Vagina (tissue), 2 donors: ENCODE results near the gene TBC1D17. TPM values are rescaled to one million over a fixed set of nuclear protein-coding genes. Genes with fewer than 3 reads are reported as not detected.

ENCODE experiments used
- DNase-seq, 2 donors: peaks; one replicate each; pipeline ENCODE4 v3.0.0-alpha.2; 2017; ENCODE audit errors: extremely low spot score in 2 of 2
- H3K27ac ChIP-seq: fragments of 200-600 bp; sonication (generic); one replicate; pipeline ENCODE4 v1.5.1; 2019
- H3K27me3 ChIP-seq: fragments of 200-600 bp; sonication (generic); one replicate; pipeline ENCODE4 v1.5.1; 2019
- H3K36me3 ChIP-seq, 2 donors: fragments of 200-600 bp; sonication (generic); one replicate each; pipeline ENCODE4 v1.5.1; 2017 to 2019
- H3K4me1 ChIP-seq: fragments of 200-600 bp; sonication (generic); one replicate; pipeline ENCODE4 v1.5.1; 2019
- H3K4me3 ChIP-seq, 2 donors: fragments of 200-600 bp; sonication (generic); 1 replicate in 1 of 2; 2 replicates in 1 of 2; pipeline ENCODE4 v1.5.1; 2016 to 2019
- H3K9me3 ChIP-seq: fragments of 200-600 bp; sonication (generic); one replicate; pipeline ENCODE4 v1.5.1; 2019
- CTCF ChIP-seq, 3 experiments: fragments of 450-650 bp in 2 of 3; fragments of 200-600 bp in 1 of 3; sonication (generic) in 1 of 3; IDR thresholded peaks; one replicate each; pipeline ENCODE4 v1.5.1; 2017 to 2019; ENCODE audit warnings: antibody characterized with exemption in 3 of 3, mild to moderate bottlenecking in 2 of 3, moderate library complexity in 2 of 3
- POLR2A ChIP-seq, 2 donors: fragments of 450-650 bp; IDR thresholded peaks; one replicate each; pipeline ENCODE4 v1.6.1; 2017; ENCODE audit warnings: antibody characterized with exemption in 2 of 2, mild to moderate bottlenecking in 2 of 2, moderate library complexity in 2 of 2
- POLR2AphosphoS5 ChIP-seq, 2 donors: sonication (generic); formaldehyde crosslinking; IDR thresholded peaks; one replicate each; pipeline ENCODE4 v1.9.0; 2017; ENCODE audit warnings: antibody characterized with exemption in 2 of 2, mild to moderate bottlenecking in 2 of 2, low read depth in 1 of 2; ENCODE audit not compliant: insufficient read depth in 1 of 2
- intact Hi-C: fragments of 100-400 bp; cut with DNase I; formaldehyde crosslinking; loops from one replicate; pipeline ENCODE4 v1.15.1; 2023
- microRNA-seq: library from miRNA; unstranded; fragments of <30 nt; microRNA quantifications from one replicate; pipeline ENCODE4, GENCODE V29; 2017; ENCODE audit warnings: borderline number of aligned reads, borderline replicate concordance
- small RNA-seq: library from RNA; depleted of rRNA; stranded (forward); fragments of <200 nt; gene quantifications from one replicate; pipeline ENCODE3, GENCODE V24; 2016
- total RNA-seq: library from RNA; depleted of rRNA; stranded (reverse); fragments of >200 nt; gene quantifications from one replicate; pipeline ENCODE4 v1.2.3, GENCODE V29; 2016

TBC1D17 gene
- total RNA-seq, 1 donor from 2014 or later = 34.9 TPM

- intact Hi-C loops = loop anchor here (5.0 kb wide), 1 partner anchor 44 kb away; no protein-coding TSS in a partner anchor
- peak overlapping the region in 1 of 2 donors; percentile 21 for H3K4me3 ChIP-seq
- TF ChIP-seq POLR2AphosphoS5 (IDR thresholded peaks at IDR 0.05; ENCODE audit: insufficient read depth in 1 of 2, low read depth in 1 of 2) (peak in 1 of 2 donors; percentile 45), CTCF (IDR thresholded peaks at IDR 0.05) (peak; percentile 92 to 93 (median 92)), POLR2A (IDR thresholded peaks at IDR 0.05) (no peak)
Observed at GRCh38 chr19:49937750-49938381, 60.4 kb downstream of the TBC1D17 start.

More at GRCh38 chr19:49937750-49938381, 60.4 kb downstream of the TBC1D17 start:
- peaks cover 9% of the 10 kb centered on the region for H3K4me1 ChIP-seq
- no peaks in the 10 kb centered on the region for H3K9me3 ChIP-seq
- H3K36me3 ChIP-seq = no peaks in the 10 kb centered on the region
- no peak overlapping the region for H3K27ac ChIP-seq
- H3K27me3 ChIP-seq = no peaks in the 10 kb centered on the region
- no peak for DNase-seq

Small RNA genes within 50 kb of the gene (microRNA-seq; reads per million reads assigned to microRNA genes)
- gene MIR4749 (not detected), gene MIR4750 (not detected), gene MIR6800 (not detected)

Small RNA genes within 50 kb of the gene (small RNA-seq; reads per million reads assigned to genes)
- not detected for gene MIR4749

Other genes with a start within 250 kb of the TBC1D17 start
- gene RRAS, start 237.6 kb upstream of the TBC1D17 start, total RNA-seq = 112 TPM
- 20.4 TPM for gene SCAF1, start 235.5 kb upstream of the TBC1D17 start, total RNA-seq
- 59.4 TPM for gene IRF3, start 211.8 kb upstream of the TBC1D17 start, total RNA-seq
- gene BCL2L12, start 211.8 kb upstream of the TBC1D17 start, total RNA-seq = 14.7 TPM
- gene PRMT1, start 200.4 kb upstream of the TBC1D17 start, total RNA-seq = 156 TPM
- 2.7 TPM for gene ADM5, start 188.1 kb upstream of the TBC1D17 start, total RNA-seq
- 12.3 TPM for gene CPT1C, start 186.6 kb upstream of the TBC1D17 start, total RNA-seq
- 1.2 TPM for gene TSKS, start 114.4 kb upstream of the TBC1D17 start, total RNA-seq
- 80.8 TPM for gene AP2A1, start 110.7 kb upstream of the TBC1D17 start, total RNA-seq
- 11.5 TPM for gene FUZ, start 64.4 kb upstream of the TBC1D17 start, total RNA-seq
- gene MED25, start 59.4 kb upstream of the TBC1D17 start, total RNA-seq = 25.0 TPM
- gene PTOV1, start 26.5 kb upstream of the TBC1D17 start, total RNA-seq = 109 TPM
- 40.3 TPM for gene PNKP, start 10.1 kb upstream of the TBC1D17 start, total RNA-seq
- gene AKT1S1, start 347 bp upstream of the TBC1D17 start, total RNA-seq = 16.9 TPM
- not detected for gene IL4I1, start 19.2 kb downstream of the TBC1D17 start, total RNA-seq
- gene ATF5, start 51.5 kb downstream of the TBC1D17 start, total RNA-seq = 5.6 TPM
- 38.5 TPM for gene NUP62, start 51.8 kb downstream of the TBC1D17 start, total RNA-seq
- gene SIGLEC11, start 83.5 kb downstream of the TBC1D17 start, total RNA-seq = 4.4 TPM
- gene VRK3, start 147.7 kb downstream of the TBC1D17 start, total RNA-seq = 34.9 TPM
- 11.5 TPM for gene ZNF473, start 148.3 kb downstream of the TBC1D17 start, total RNA-seq